HuH-7 (cell line): Measurements from ENCODE around the gene LRRFIP1.
"Not testable (repeated sequence)": the region's sequence is repeated elsewhere in the genome, so short reads cannot be mapped to it uniquely, and the experiment has no call there.

Experiments
- DNase-seq: peaks from one replicate; pipeline ENCODE4 v3.0.0; 2011; ENCODE audit warnings: low spot score

Gene LRRFIP1

DNA sequence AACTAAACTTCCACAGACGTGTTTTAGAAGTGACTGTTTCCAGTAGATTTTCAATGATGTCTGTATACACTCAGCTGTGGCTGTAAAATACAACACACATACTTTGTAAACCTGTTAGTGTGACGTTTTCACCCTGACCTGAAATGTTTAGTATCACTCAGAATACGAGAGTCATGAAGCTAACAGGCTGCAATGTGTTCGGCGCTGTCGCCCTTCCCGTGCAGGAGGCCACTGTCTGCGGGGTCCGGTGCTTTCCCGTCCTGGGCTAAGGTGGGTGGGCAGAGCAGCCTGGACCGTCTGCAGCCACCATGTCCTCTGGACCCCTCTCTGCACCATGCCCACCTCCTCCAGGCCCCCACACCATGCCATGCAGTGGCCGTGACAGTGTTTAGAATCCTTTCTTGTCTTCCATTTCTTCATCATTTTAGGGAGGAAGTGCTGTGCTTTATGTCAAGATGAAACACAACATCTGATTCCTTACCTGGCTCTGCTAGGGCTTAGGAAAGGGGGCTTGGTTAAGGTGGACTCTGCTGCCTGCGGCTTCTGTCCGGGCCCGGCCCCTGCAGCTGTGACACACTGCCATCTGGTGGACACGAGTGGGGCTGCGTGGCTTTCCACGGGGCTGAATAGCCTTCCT is 117.3 kb downstream of the LRRFIP1 start:
- DNase-seq, result peak; percentile 85

DNA sequence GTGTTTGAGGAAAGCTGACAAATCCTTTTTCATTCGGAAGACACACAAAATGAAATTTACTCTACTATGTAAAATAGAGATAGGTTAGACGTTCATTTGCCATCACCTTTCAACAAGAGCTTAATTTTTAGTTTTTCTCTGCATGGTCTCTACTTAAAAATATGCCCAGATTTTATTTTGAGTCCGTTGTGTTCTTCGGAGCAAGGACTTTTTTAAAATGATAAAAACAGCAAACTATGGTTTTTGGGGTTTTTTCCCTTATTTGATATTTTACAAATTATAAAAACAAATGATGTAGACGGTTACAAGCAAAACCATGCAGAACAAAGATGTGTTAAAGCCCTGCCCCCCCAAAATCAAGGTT is 117.8 kb downstream of the LRRFIP1 start:
- DNase-seq, result no peak

DNA sequence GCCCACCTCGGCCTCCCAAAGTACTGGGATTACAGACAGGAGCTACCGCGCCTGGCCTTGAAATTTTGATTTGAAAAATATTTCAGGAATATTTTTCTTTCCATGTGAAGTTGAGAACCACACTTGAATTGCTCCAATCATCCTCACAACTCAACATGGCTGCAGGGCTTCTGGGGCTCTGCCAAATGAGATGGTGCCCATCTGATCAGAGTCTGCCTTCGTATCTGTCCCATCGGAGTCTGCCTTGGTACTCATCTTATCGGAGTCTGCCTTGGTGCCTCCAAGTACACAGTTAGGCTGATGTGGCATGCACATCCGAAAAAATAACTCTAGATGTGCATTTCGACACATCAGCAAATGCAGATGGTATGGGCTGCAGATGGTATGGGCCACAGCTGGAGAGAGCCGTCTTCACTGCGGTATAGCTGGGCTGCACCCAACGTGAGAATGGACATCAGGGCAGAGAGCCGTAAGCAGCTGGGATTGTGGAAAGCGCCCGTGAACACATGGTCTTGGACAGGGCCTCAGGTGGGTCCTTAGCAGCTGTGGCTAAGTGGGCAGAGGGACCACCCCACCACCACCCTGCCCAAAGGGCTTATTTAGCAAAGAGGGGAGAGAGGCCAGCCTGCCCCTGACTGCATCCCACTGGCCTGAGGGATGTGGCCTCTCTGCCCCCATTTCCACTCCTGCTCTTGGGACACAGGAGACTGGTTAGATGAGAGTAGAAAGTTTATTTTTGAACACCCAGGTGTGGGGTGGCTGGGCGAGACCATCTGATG is 119.1 kb downstream of the LRRFIP1 start:
- DNase-seq, result no peak

DNA sequence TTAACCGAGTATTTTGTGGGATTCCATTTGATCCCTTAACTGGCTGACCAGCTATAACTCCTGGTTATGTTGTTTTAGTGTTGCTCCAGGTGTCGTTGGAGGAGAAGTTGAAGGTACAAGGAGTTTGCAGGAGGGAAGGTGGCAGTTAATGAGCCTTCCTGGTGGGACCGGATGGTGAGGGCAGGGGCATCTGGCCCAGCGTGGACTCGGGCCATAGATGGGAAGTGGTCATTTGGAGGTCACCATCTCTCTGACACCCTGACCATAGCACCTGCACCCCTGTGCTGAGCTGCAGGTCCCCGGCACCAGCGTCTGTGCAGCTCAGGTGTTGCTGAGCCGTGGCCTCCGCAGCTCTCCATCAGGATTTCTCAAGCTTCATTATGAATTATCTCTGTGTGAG is 119.8 kb downstream of the LRRFIP1 start:
- DNase-seq, result no peak

DNA sequence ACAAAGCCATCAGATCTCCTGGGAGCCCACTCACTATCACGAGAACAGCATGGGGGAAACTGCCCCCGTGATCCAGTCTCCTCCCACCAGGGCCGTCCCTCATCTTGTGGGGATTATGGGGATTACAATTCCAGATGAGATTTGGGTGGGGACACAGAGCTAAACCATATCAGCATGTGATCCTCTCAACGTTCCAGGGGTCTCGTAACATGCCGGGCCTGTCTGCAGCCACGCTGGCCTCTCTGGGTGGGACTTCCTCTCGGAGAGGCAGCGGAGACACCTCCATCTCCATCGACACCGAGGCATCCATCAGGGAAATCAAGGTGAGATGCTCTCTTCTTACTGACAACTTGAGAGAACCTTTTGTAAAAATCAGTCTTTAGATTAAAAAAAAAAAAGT is 121.6 kb downstream of the LRRFIP1 start:
- DNase-seq, result no peak

DNA sequence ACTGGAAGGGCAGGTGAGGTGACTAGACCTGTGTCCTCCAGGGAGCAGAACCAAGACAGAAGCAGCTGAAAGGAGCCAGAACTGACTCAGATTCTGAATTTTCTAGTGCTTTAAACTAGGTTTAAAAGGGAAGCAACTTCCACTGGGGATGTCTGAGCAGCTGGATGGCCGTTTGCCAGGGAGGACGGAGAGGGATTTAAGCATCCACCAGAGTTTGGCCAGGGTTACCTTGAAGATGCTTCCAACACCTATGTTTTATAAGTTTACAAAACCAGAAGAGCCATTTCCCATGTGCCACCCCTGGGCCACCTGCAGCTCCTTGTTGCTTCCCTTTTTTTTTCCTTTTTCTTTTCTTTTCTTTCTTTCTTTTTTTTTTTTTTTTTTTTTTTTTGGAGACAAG is 122.6 kb downstream of the LRRFIP1 start:
- DNase-seq, result no peak

DNA sequence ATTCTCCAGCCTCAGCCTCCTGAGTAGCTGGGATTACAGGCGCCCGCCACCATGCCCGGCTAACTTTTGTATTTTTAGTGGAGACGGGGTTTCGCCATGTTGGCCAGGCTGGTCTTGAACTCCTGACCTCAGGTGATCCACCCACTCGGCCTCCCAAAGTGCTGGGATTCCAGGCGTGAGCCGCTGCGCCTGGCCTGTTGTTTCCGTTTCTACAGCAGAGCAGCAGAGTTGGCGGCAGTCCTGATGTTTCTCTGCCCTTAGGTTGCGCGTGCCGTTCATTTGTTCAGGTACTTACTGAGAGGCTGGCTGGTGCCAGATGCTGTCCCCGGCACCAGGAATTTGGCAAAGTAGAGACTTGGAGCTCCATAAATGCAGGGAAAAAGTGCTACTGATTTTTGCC is 123.1 kb downstream of the LRRFIP1 start:
- DNase-seq, result not testable (repeated sequence)

DNA sequence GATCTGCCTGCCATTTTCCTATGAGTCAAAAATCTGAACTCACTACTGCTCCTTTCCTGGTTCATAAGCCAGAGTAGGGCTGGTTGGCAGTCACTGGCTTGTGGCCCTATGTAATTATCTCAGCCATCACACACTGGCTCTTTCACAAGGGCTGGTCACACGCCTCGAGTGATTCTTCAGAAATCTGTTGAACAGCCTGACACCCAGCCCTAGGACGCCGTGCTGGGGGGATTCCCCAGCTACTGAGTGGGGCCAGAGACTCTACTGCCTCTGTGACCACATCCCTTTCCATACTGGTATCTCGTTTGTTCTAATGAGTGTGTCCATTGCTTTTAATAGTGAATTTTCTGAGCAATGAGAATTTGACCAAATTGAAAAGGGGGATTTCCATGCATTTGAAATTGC is 125.4 kb downstream of the LRRFIP1 start:
- no peak for DNase-seq

DNA sequence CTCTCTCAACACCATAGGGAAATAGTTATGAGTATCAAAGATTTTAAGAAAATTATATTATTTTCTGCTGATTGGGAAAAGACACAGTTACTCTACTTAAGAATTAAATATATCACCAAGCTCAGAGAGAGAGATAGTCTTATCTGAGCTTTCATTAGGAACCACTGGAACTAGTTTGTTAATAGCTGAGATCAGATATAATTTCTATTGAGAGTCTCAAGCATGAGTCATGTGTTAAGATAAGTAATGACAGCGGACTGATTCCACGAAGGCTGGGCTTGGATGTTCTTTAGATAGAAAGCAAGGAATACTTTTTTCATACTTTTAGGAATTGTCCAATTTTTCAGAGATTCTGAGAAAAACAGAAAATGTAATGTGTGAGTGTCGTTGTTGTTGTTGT is 126.8 kb downstream of the LRRFIP1 start:
- no peak for DNase-seq

DNA sequence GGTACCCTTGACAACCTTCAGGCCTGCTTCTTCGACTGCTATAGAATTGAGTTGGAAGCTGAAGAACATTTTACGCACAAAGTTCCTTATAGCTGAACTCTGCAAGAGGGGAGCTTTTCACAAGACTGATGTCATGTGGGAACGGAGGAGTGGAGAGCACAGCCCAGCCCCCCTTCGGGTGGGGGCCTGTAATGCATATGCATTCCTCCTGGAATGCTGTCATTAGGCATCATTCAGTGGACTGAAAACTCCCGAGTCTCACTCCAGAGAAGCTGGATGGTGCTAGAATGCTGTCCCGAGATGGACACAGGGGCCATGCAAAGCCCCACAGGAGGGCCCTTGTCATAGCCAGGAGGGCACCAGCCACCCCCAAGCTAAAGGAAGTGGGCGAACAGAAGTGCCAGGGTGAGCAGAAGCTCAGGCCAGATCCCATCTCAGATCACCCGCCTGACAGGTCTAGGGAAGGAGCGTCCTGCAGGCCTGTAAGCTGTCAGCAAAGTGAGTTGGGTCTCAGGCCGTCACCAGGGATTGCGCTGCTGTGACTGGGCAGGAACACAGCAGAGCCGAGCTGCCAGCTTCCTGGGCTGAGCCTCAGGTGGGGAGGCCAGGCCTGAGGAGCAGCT is 127.3 kb downstream of the LRRFIP1 start:
- DNase-seq, result no peak

DNA sequence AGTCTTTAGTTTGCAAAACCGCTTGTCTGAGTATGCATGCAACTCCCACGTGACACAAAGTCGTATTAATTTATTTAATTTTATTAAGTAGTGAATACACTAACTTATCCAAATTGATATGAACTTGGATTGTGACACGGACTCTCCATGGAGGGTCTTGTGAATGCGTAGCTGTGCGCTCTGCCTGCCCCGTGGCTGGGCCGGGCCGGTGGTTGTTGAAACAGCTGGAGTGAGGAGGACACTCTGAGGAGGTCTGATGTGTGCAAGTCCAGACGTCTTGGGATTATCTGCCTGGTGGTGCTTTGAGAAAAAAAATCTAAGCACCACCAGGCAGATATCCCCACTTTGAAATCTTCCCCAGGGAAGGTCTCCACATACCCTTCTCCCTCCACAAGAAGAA is 130.2 kb downstream of the LRRFIP1 start:
- no peak for DNase-seq

DNA sequence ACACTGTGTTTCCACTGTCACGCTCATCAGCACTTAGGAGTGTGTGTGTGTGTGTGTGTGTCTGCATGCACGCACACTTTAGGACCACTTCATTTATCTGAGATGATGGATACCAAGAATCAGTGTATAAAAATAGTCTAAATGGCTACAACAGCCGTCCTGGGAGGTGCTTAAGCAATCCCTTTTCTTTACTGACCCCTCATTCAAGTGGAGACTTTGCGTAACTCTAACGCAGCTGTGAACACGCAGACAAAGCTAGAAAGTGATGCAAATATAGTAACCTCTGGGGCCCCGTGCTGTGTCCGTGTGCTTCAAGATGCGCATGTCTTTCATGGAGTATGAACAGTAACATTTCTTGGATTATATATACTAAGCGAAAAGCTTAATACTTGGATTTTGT is 130.8 kb downstream of the LRRFIP1 start:
- DNase-seq, result no peak

DNA sequence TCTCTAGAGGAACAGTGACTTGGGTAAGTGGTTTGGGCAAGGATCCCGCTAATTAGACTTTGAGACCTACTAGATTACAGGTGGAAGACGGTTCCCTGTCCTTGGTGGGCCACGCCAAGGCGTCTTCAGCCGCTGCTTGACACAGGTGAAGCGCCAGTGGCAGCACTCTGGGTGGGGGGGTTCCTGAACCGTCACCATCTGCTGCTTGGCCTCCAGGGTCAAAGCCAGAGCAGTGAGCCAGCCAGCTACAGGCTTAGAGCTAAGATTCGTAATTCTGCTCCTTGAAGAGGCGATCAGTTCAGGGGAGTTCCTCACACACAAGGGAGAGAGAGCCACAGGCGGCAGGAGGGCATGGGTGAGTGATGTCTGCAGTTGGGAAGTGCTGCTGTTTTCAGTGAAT is 131.8 kb downstream of the LRRFIP1 start:
- no peak for DNase-seq

DNA sequence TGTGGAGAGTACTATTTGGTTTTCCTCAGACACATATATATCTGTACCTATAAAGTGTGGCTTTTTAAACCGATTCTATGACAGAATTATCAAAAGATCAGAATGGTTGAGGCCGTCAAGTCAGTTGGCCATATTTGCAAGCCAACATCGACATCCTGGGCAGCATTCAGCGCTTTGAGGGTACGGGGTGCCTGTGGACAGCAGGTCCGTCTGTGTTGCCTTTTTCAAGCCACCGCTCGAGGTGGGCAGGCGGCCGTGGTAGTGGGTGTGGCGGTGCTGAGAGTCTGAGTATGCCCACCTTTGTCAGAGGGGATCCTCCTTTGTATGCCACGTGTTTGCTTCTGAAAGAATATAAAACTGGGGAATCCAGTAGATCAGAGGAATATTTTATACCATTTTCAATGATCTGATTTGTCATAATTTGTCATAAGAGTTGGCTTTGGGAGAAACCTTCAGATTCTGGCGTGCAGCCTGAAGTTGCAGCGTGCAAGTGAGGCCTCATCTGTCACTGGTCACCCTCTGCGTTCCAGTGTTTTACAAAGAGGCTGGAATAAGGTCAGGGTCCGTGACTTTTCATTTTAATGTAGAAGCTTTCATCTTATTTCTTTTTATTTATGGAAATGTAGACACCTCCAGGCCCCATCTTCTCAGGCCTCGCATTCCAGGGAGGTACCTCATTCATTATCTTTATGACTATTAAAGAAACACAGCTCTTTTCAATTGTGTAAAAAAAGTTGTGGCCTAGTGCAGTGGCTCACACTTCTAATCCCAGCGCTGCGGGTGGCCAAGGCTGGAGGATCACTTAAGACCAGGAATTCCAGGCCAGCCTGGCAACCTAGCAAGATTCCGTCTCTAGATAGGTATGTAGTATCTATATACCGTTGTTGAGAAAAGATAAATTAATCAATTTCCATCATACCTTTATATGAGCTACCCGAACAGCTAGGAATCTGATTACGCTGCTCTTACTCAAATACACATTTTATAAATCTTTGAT is 133.4 kb downstream of the LRRFIP1 start:
- DNase-seq, result no peak

DNA sequence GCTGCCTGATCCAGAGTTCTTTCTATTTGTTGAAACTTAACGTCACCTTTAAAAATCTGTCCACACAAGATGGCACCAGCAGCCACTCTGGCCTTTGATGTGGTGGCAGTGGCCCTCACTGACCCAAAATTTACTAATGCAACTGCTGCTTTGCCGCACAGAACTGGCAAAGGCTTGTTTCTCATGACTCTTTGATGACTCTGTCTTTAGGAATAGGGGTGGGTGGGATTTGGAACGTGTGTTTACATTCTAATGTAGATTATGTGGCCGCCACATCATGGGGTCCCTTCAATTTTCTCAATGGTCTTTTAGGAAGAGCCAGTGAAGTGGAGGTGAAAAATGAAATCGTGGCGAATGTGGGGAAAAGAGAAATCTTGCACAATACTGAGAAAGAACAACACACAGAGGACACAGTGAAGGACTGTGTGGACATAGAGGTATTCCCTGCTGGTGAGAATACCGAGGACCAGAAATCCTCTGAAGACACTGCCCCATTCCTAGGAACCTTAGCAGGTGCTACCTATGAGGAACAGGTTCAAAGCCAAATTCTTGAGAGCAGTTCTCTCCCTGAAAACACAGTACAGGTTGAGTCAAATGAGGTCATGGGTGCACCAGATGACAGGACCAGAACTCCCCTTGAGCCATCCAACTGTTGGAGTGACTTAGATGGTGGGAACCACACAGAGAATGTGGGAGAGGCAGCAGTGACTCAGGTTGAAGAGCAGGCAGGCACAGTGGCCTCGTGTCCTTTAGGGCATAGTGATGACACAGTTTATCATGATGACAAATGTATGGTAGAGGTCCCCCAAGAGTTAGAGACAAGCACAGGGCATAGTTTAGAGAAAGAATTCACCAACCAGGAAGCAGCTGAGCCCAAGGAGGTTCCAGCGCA is 135.2 kb downstream of the LRRFIP1 start:
- not testable (repeated sequence) for DNase-seq

DNA sequence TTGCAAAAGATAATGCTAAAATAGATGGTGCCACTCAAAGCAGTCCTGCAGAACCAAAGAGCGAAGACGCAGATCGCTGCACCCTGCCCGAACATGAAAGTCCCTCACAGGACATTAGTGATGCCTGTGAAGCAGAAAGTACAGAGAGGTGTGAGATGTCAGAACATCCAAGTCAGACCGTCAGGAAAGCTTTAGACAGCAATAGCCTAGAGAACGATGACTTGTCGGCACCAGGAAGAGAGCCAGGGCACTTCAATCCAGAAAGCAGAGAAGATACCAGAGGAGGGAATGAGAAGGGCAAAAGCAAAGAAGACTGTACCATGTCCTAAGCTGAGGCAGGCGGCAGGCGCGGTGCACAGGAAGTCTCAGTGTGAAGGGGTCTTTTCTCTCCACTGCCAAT is 136.4 kb downstream of the LRRFIP1 start:
- no peak for DNase-seq

DNA sequence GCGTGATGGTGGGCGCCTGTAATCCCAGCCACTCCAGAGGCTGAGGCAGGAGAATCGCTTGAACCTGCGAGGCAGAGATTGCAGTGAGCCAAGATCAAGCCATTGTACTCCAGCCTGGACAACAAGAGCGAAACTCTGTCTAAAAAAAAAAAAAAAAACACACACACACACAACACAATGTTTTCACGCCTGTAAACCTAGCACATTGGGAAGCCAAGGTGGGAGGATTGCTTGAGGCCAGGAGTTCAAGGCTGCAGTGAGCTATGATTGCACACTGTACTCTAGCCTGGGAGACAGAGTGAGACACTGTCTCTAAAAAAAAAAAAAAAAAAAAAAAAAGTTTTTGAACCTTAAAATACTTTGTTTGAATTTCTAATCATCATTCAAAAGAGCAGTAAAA is 137.7 kb downstream of the LRRFIP1 start:
- not testable (repeated sequence) for DNase-seq

DNA sequence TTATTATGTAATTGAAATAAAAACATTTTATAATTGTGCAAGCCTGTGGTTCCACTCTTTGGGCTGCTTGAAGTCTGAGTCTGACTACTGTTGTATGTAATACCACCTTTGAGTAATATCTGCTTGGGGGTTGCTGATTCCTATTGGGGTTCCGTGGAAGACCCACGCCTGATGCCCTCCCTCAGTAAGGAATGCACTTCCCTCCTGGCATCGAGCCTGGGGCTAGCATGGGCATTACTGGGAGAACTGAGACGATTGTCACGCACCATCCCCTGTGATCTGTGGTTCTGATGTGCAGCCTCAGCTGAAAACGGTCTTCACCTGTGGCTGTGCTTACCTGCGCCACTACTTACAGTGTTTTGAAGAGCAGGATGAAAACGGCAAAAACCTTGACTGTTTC is 138.5 kb downstream of the LRRFIP1 start:
- DNase-seq, result no peak

DNA sequence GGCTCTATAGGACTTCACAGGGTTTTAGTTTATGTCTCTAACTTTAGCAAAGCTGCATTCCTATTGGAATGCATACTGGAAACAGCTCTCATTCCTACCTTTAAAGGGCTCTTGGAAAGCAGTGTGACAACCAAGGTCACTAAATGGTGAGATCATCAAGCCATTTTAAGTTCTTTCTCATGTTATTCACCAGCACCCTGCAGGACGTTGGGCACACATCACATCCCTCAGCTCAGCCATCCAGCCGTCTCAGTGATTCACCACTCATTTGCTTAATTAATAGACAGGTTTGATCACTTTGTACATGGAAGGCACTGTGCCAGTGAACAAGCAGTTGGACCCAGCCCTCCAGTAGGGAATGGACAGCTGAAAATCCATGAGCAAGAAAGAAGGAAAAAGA is 139.0 kb downstream of the LRRFIP1 start:
- no peak for DNase-seq

DNA sequence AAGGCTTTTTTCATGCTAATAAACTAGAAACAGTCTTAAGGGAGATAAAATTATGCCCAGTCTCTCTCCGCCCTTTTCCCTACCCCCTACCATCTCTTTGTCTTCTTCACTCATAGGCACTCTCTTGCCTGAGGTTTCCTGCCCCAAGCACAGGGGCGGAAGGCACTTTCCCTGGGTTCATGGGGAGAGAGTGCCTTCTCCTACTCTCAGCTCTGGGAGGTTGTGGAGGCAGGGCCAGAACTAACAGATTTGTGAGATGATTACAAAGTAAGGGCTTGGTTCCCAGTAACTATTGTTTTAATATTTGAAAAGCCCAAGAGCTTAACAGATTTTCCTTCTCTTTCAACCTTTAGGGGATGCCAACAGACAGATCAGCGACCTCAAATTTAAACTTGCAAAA is 145.1 kb downstream of the LRRFIP1 start:
- DNase-seq, result no peak

DNA sequence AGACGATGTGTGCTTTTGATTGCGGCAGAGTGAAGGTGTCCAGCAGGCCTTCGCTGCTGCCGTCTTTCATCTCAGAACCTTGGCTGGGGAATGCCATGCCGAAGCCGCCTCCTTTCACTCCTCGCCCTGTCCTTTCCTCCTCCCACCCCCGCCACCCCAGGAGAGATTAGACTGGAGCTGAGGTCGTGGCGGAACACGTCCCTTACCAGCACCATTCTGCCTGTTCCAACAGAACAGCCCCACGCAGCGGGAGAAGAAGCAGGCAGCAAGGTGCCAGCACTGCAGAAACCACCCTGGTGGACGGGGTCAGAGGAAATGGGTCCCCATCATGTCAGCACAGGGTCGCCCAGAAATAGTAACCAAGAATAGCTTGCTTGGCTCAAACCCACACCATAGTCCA is 146.4 kb downstream of the LRRFIP1 start:
- no peak for DNase-seq
